ENCODE data around the gene LDLRAD4. TPM values are rescaled to one million over a fixed set of nuclear protein-coding genes. Genes with fewer than 3 reads are reported as not detected.

The LDLRAD4 gene
- total RNA-seq, 2 donors from 2014 or later: 11.7 to 17.0 TPM

GRCh38 chr18:13531681-13532325 lies 313.2 kb downstream of the LDLRAD4 start:
- Histone ChIP-seq H3K9ac (ENCODE audit: low read depth in 2 of 2, low read length in 2 of 2) (no peak overlapping the region), H3K27me3 (no peaks in the 10 kb centered on the region), H3K9me3 (no peaks in the 10 kb centered on the region), H3K36me3 (no peaks in the 10 kb centered on the region), H3K27ac (no peak overlapping the region), H3K4me1 (no peaks in the 10 kb centered on the region), H3K4me3 (no peak overlapping the region)
- DNase-seq: no peak
- intact Hi-C loops (cut with DNase I): loop anchor here (2.0 kb wide), 1 partner anchor 315 kb away; no protein-coding TSS in a partner anchor
- no peak for TF ChIP-seq CTCF (IDR thresholded peaks at IDR 0.05)

GRCh38 chr18:13532406-13533075 lies 314.0 kb downstream of the LDLRAD4 start:
- intact Hi-C loops (cut with DNase I): no loop called here
- no peak for TF ChIP-seq CTCF (IDR thresholded peaks at IDR 0.05)
- no peaks in the 10 kb centered on the region for H3K4me1 ChIP-seq
- H3K9me3 ChIP-seq: no peaks in the 10 kb centered on the region
- no peaks in the 10 kb centered on the region for H3K36me3 ChIP-seq
- no peak overlapping the region for H3K27ac ChIP-seq
- no peaks in the 10 kb centered on the region for H3K27me3 ChIP-seq
- no peak overlapping the region for H3K9ac ChIP-seq (ENCODE audit: low read depth in 2 of 2, low read length in 2 of 2)
- DNase-seq: peak; percentile 9
- no peak overlapping the region for H3K4me3 ChIP-seq

GRCh38 chr18:13534631-13535030 lies 316.1 kb downstream of the LDLRAD4 start:
- intact Hi-C loops (cut with DNase I): no loop called here
- no peaks in the 10 kb centered on the region for H3K36me3 ChIP-seq
- H3K9ac ChIP-seq (ENCODE audit: low read depth in 2 of 2, low read length in 2 of 2): no peak overlapping the region
- no peaks in the 10 kb centered on the region for H3K9me3 ChIP-seq
- no peak for TF ChIP-seq CTCF (IDR thresholded peaks at IDR 0.05)
- H3K4me3 ChIP-seq: no peak overlapping the region
- no peak for DNase-seq
- no peaks in the 10 kb centered on the region for H3K27me3 ChIP-seq
- no peak overlapping the region for H3K27ac ChIP-seq
- peaks cover 5% of the 10 kb centered on the region for H3K4me1 ChIP-seq

GRCh38 chr18:13536578-13536977 lies 318.0 kb downstream of the LDLRAD4 start:
- no peak for TF ChIP-seq CTCF (IDR thresholded peaks at IDR 0.05)
- intact Hi-C loops (cut with DNase I): no loop called here
- no peaks in the 10 kb centered on the region for H3K36me3 ChIP-seq

GRCh38 chr18:13537022-13537780 lies 318.6 kb downstream of the LDLRAD4 start:
- Histone ChIP-seq H3K9ac (ENCODE audit: low read depth in 2 of 2, low read length in 2 of 2) (no peak overlapping the region), H3K4me1 (peaks cover 22% of the 10 kb centered on the region), H3K9me3 (no peaks in the 10 kb centered on the region), H3K36me3 (no peaks in the 10 kb centered on the region), H3K27ac (no peak overlapping the region), H3K27me3 (no peaks in the 10 kb centered on the region), H3K4me3 (no peak overlapping the region)
- intact Hi-C loops (cut with DNase I): no loop called here
- DNase-seq: no peak
- no peak for TF ChIP-seq CTCF (IDR thresholded peaks at IDR 0.05)

More at GRCh38 chr18:13536578-13536977, 318.0 kb downstream of the LDLRAD4 start:
- H3K4me1 ChIP-seq: peaks cover 22% of the 10 kb centered on the region
- no peaks in the 10 kb centered on the region for H3K27me3 ChIP-seq
- H3K4me3 ChIP-seq: no peak overlapping the region
- no peak overlapping the region for H3K9ac ChIP-seq (ENCODE audit: low read depth in 2 of 2, low read length in 2 of 2)
- H3K27ac ChIP-seq: no peak overlapping the region
- no peaks in the 10 kb centered on the region for H3K9me3 ChIP-seq
- DNase-seq: no peak
